Hepatocyte (in vitro differentiated cells): Measurements from ENCODE around the gene FDCSP.
"Not testable (repeated sequence)": the region's sequence is repeated elsewhere in the genome, so short reads cannot be mapped to it uniquely, and the experiment has no call there.

Experiments used
- EZH2 ChIP-seq: fragments of 200-600 bp; sonication (generic); IDR thresholded peaks from 2 replicates; pipeline ENCODE4 v1.6.1; 2016; ENCODE audit warnings: antibody characterized with exemption, mild to moderate bottlenecking, borderline replicate concordance
- EZH2phosphoT487 ChIP-seq: fragments of 200-600 bp; sonication (generic); IDR thresholded peaks from one replicate; pipeline ENCODE4 v1.6.1; 2018; ENCODE audit warnings: antibody characterized with exemption, mild to moderate bottlenecking, low read depth, moderate library complexity; ENCODE audit not compliant: unreplicated experiment, severe bottlenecking
- TF ChIP-seq, protein P1 (sequence below): fragments of 200-600 bp; sonication (generic); IDR thresholded peaks from 2 replicates; pipeline ENCODE4 v1.5.1; 2016; ENCODE audit warnings: antibody characterized with exemption, mild to moderate bottlenecking; ENCODE audit not compliant: poor library complexity

DNA sequence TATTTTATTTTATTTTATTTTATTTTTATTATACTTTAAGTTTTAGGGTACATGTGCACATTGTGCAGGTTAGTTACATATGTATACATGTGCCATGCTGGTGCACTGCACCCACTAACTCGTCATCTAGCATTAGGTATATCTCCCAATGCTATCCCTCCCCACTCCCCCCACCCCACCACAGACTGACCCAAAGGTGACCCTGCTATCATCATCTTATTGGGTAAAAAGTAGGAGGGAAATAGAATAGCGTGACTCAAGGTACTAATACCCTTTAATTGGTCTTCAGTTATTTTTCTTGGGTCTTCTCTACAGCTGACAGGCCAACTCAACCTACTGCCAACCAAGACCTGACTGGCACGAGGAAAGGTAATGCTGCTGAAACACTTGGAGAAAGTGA is 16.4 kb downstream of the FDCSP start, which contains the start of gene CSN3:
- TF ChIP-seq, protein P1, sequence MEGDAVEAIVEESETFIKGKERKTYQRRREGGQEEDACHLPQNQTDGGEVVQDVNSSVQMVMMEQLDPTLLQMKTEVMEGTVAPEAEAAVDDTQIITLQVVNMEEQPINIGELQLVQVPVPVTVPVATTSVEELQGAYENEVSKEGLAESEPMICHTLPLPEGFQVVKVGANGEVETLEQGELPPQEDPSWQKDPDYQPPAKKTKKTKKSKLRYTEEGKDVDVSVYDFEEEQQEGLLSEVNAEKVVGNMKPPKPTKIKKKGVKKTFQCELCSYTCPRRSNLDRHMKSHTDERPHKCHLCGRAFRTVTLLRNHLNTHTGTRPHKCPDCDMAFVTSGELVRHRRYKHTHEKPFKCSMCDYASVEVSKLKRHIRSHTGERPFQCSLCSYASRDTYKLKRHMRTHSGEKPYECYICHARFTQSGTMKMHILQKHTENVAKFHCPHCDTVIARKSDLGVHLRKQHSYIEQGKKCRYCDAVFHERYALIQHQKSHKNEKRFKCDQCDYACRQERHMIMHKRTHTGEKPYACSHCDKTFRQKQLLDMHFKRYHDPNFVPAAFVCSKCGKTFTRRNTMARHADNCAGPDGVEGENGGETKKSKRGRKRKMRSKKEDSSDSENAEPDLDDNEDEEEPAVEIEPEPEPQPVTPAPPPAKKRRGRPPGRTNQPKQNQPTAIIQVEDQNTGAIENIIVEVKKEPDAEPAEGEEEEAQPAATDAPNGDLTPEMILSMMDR, result not testable (repeated sequence)
- TF ChIP-seq EZH2, EZH2phosphoT487: not testable (repeated sequence)
